Measurements from ENCODE around the gene ZBED2.
"Not testable (repeated sequence)": the region's sequence is repeated elsewhere in the genome, so short reads cannot be mapped to it uniquely, and the experiment has no call there.

GRCh38 chr3:111561902-111562301 is 33.2 kb downstream of the ZBED2 start:
- TF ChIP-seq POLR2A (IDR thresholded peaks at IDR 0.05; ENCODE audit: extremely low read depth, insufficient read length); CTCF (IDR thresholded peaks at IDR 0.05; ENCODE audit: low read depth, low read length); MAX (IDR thresholded peaks at IDR 0.05; ENCODE audit: low read depth, low read length); MYC (IDR thresholded peaks at IDR 0.05; ENCODE audit: low read depth, low read length): not testable (repeated sequence)

All from NB4 (cell line).